T-helper 2 cell treated with Interferon-gamma antibody and Interleukin-4, amounts not matched to agents 100 ng/mL and 5 ng/mL, for 36 hours (primary cell): Measurements from ENCODE around the gene ALKBH4. TPM values are rescaled to one million over a fixed set of nuclear protein-coding genes. Genes with fewer than 3 reads are reported as not detected.
"Not testable (repeated sequence)": the region's sequence is repeated elsewhere in the genome, so short reads cannot be mapped to it uniquely, and the experiment has no call there.

Experiments
- intact Hi-C: fragments of 100-400 bp; cut with micrococcal nuclease; formaldehyde crosslinking; loops from one replicate; pipeline ENCODE4 v1.15.1; 2023
- total RNA-seq: library from RNA; stranded (reverse); gene quantifications from 2 replicates; pipeline ENCODE4 v1.2.3, GENCODE V29; 2022

ALKBH4 gene
- total RNA-seq, result 10.2 and 10.5 TPM in 2 replicates

- intact Hi-C loops, result loop anchor here (1.0 to 5.0 kb wide), 4 partner anchors 38 to 102 kb away; no protein-coding TSS in a partner anchor
Measured at GRCh38 chr7:102464577-102465280, at the start of gene ALKBH4, which contains the start of gene LRWD1. Gene ALKBH4, minus strand, starts transcription at chr7:102464863. Its CDS starts 27 bp downstream, at chr7:102464836. Gene LRWD1, plus strand, starts transcription at chr7:102464984. Its CDS starts 97 bp downstream, at chr7:102465081.

- intact Hi-C loops, result not testable (repeated sequence)
Measured at GRCh38 chr7:102512642-102513221, 48.1 kb upstream of the ALKBH4 start.

- intact Hi-C loops, result not testable (repeated sequence)
Measured at GRCh38 chr7:102511860-102512522, 47.3 kb upstream of the ALKBH4 start.

GRCh38 chr7:102510575-102510974, 45.9 kb upstream of the ALKBH4 start:
- intact Hi-C loops, result not testable (repeated sequence)

- intact Hi-C loops, result not testable (repeated sequence)
Measured at GRCh38 chr7:102507410-102508088, 42.9 kb upstream of the ALKBH4 start.

- intact Hi-C loops, result not testable (repeated sequence)
Measured at GRCh38 chr7:102505298-102506185, 40.9 kb upstream of the ALKBH4 start.

GRCh38 chr7:102503141-102503540, 38.5 kb upstream of the ALKBH4 start:
- intact Hi-C loops, result not testable (repeated sequence)

- intact Hi-C loops, result not testable (repeated sequence)
Measured at GRCh38 chr7:102498321-102498720, 33.7 kb upstream of the ALKBH4 start.

GRCh38 chr7:102497308-102497707, 32.6 kb upstream of the ALKBH4 start:
- intact Hi-C loops, result not testable (repeated sequence)

GRCh38 chr7:102496861-102497260, 32.2 kb upstream of the ALKBH4 start:
- intact Hi-C loops, result not testable (repeated sequence)

- intact Hi-C loops, result not testable (repeated sequence)
Measured at GRCh38 chr7:102494473-102495149, 29.9 kb upstream of the ALKBH4 start.

- intact Hi-C loops, result not testable (repeated sequence)
Measured at GRCh38 chr7:102494026-102494425, 29.4 kb upstream of the ALKBH4 start.

- intact Hi-C loops, result not testable (repeated sequence)
Measured at GRCh38 chr7:102493220-102493935, 28.7 kb upstream of the ALKBH4 start.

GRCh38 chr7:102490529-102491075, 25.9 kb upstream of the ALKBH4 start:
- intact Hi-C loops, result not testable (repeated sequence)

GRCh38 chr7:102484317-102484716, 19.7 kb upstream of the ALKBH4 start:
- intact Hi-C loops, result not testable (repeated sequence)

GRCh38 chr7:102481962-102482361, 17.3 kb upstream of the ALKBH4 start:
- intact Hi-C loops, result not testable (repeated sequence)

GRCh38 chr7:102479982-102480637, 15.4 kb upstream of the ALKBH4 start:
- intact Hi-C loops, result not testable (repeated sequence)

- intact Hi-C loops, result not testable (repeated sequence)
Measured at GRCh38 chr7:102479209-102479584, 14.5 kb upstream of the ALKBH4 start.
